ENCODE results near the gene MIS18BP1. TPM values are rescaled to one million over a fixed set of nuclear protein-coding genes. Genes with fewer than 3 reads are reported as not detected.

MIS18BP1 gene
- total and polyA plus RNA-seq, 7 donors, result 1.5 to 5.1 (median 3.1) TPM

DNA sequence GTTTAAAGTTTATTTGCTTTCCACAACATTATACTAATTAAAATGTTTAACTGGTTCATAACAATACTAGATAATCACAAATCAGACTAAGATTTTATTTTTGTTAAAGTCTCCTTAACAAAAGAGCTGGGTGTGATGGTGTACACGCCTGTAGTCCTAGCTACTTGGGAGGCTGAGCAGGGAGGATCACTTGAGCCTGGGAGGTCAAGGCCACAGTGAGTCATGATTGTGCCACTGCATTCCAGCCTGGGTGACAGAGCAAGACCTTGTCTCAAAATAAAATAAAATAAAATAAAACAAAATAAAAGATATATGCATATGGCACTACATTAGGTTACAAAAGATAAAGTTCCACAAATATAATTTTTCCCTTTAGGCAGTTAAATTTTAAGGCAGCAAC is 5.6 kb downstream of the MIS18BP1 start:
- no peaks in the 10 kb centered on the region for H3K27me3 ChIP-seq (ENCODE audit: insufficient read depth in 3 of 3, low read length in 2 of 3)
- H3K4me3 ChIP-seq, result no peak overlapping the region
- no peaks in the 10 kb centered on the region for H3K36me3 ChIP-seq (ENCODE audit: insufficient read depth in 1 of 2, low read depth in 1 of 2)
- TF ChIP-seq, protein P1, sequence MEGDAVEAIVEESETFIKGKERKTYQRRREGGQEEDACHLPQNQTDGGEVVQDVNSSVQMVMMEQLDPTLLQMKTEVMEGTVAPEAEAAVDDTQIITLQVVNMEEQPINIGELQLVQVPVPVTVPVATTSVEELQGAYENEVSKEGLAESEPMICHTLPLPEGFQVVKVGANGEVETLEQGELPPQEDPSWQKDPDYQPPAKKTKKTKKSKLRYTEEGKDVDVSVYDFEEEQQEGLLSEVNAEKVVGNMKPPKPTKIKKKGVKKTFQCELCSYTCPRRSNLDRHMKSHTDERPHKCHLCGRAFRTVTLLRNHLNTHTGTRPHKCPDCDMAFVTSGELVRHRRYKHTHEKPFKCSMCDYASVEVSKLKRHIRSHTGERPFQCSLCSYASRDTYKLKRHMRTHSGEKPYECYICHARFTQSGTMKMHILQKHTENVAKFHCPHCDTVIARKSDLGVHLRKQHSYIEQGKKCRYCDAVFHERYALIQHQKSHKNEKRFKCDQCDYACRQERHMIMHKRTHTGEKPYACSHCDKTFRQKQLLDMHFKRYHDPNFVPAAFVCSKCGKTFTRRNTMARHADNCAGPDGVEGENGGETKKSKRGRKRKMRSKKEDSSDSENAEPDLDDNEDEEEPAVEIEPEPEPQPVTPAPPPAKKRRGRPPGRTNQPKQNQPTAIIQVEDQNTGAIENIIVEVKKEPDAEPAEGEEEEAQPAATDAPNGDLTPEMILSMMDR (IDR thresholded peaks at IDR 0.05), result no peak
- no peak overlapping the region for H3K27ac ChIP-seq
- DNase-seq (no peak), ATAC-seq (no peak)
- no peaks in the 10 kb centered on the region for H3K9me3 ChIP-seq
- intact Hi-C loops (cut with DNase I), result no loop called here
- WGBS, 3 donors, result 95 to 100% (median 100%) methylated on average over 1 of the region's 1 CpG
- peaks cover 11% of the 10 kb centered on the region for H3K4me1 ChIP-seq

DNA sequence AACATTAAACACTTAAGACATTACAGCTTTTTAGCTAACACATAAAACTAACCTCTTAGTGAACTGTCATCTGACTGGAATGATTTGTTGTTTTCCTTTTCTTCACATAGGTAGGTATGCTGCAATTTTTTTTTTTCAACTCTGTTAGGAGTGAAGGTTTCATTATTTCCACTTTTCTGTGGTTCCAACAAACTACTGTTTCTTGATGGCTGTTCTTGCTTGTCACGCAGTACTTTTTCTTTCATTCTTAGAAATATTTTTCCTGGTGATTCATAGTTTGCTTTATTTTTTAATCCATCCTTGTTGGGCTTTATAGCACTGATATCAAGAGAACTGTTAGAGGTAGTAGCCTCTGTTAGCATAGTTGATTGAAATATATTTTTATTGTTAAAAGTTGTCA is 6.3 kb downstream of the MIS18BP1 start:
- H3K27me3 ChIP-seq (ENCODE audit: insufficient read depth in 3 of 3, low read length in 2 of 3), result no peaks in the 10 kb centered on the region
- no peaks in the 10 kb centered on the region for H3K36me3 ChIP-seq (ENCODE audit: insufficient read depth in 1 of 2, low read depth in 1 of 2)
- TF ChIP-seq, protein P1 (IDR thresholded peaks at IDR 0.05), result no peak
- DNase-seq (no peak), ATAC-seq (no peak)
- WGBS, 3 donors, result 94 to 98% (median 98%) methylated on average over 1 of the region's 1 CpG
- H3K4me3 ChIP-seq, result no peak overlapping the region
- H3K9me3 ChIP-seq, result no peaks in the 10 kb centered on the region
- H3K27ac ChIP-seq, result no peak overlapping the region
- intact Hi-C loops (cut with DNase I), result no loop called here
- peaks cover 4% of the 10 kb centered on the region for H3K4me1 ChIP-seq

DNA sequence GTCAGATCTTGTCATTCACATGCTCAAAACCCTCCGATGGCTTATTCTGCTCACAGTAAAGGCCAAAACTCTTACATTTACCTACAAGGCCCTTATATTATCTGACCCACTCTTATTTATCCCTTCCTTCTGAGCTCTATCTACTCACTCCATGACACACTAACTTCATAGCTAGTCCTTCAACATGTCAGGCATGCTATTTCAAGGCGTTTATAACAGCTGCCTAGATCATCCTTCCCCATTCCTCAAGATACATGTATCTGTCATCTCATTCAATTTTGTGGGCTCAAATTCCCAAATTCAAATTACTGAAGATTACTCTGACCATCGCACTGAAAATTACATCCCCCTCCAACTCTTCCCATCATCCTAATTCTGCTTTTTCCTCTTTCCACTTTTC is 6.9 kb downstream of the MIS18BP1 start:
- DNase-seq (no peak), ATAC-seq (no peak)
- Histone ChIP-seq H3K36me3 (ENCODE audit: insufficient read depth in 1 of 2, low read depth in 1 of 2) (no peaks in the 10 kb centered on the region), H3K27ac (no peak overlapping the region), H3K9me3 (no peaks in the 10 kb centered on the region), H3K4me1 (no peaks in the 10 kb centered on the region), H3K27me3 (ENCODE audit: insufficient read depth in 3 of 3, low read length in 2 of 3) (no peaks in the 10 kb centered on the region), H3K4me3 (no peak overlapping the region)
- intact Hi-C loops (cut with DNase I), result no loop called here
- TF ChIP-seq, protein P1 (IDR thresholded peaks at IDR 0.05), result no peak
- WGBS, 3 donors, result 63 to 86% (median 84%) methylated on average over 3 of the region's 3 CpGs

DNA sequence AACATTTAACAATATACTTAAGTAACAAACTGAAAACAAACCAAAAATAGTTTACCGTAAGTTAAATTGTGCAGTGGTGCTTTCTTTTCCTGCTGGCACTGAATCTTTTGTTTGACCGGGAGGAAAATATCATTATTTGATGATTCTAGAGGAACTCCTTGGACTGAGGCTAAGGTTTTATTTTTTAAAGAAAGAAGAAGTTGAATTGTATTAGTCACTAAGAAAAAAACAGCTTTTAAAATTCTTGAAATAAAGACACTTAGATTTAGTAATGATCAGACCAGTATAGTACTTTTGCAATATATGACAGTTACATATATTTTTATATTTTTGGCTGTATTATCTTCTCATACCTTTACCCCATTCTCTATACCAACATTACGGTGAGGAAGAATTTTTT is 10.3 kb downstream of the MIS18BP1 start:
- TF ChIP-seq, protein P1 (IDR thresholded peaks at IDR 0.05), result no peak
- no peaks in the 10 kb centered on the region for H3K27me3 ChIP-seq (ENCODE audit: insufficient read depth in 3 of 3, low read length in 2 of 3)
- H3K4me3 ChIP-seq, result peak overlapping the region; percentile 21
- no peaks in the 10 kb centered on the region for H3K36me3 ChIP-seq (ENCODE audit: insufficient read depth in 1 of 2, low read depth in 1 of 2)
- H3K4me1 ChIP-seq, result no peaks in the 10 kb centered on the region
- intact Hi-C loops (cut with DNase I), result no loop called here
- DNase-seq, result no peak
- no peak overlapping the region for H3K27ac ChIP-seq
- H3K9me3 ChIP-seq, result no peaks in the 10 kb centered on the region
- WGBS, 3 donors, result 77 to 82% (median 78%) methylated on average over 3 of the region's 3 CpGs
- ATAC-seq, result no peak

DNA sequence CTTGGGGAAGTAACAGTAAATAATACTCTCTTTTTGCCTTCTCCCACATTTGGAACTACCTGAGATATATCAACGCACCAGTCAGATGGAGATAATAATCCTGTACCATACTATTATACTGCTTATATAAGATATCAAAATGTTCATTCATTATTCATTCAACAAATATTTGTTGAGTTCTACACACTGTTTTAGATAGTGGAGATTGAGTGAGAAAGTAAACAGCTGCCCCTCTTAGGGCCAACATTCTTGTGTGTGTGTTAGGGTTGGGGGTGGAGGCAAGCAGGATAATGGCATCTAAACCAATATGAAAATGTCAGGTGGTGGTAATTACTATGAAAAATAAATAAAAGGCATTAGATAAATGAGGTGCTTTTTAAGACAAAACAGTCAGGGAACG is 14.0 kb downstream of the MIS18BP1 start:
- H3K9me3 ChIP-seq, result no peaks in the 10 kb centered on the region
- H3K27ac ChIP-seq, result no peak overlapping the region
- ATAC-seq (no peak), DNase-seq (no peak)
- no peaks in the 10 kb centered on the region for H3K4me1 ChIP-seq
- WGBS, 3 donors, result 89 to 92% (median 91%) methylated on average over 2 of the region's 2 CpGs
- intact Hi-C loops (cut with DNase I), result no loop called here
- TF ChIP-seq, protein P1 (IDR thresholded peaks at IDR 0.05), result no peak
- H3K36me3 ChIP-seq (ENCODE audit: insufficient read depth in 1 of 2, low read depth in 1 of 2), result no peaks in the 10 kb centered on the region
- H3K27me3 ChIP-seq (ENCODE audit: insufficient read depth in 3 of 3, low read length in 2 of 3), result no peaks in the 10 kb centered on the region
- no peak overlapping the region for H3K4me3 ChIP-seq

Data from psoas muscle (tissue), 8 donors.